ENCODE data around the gene TJAP1.

DNA sequence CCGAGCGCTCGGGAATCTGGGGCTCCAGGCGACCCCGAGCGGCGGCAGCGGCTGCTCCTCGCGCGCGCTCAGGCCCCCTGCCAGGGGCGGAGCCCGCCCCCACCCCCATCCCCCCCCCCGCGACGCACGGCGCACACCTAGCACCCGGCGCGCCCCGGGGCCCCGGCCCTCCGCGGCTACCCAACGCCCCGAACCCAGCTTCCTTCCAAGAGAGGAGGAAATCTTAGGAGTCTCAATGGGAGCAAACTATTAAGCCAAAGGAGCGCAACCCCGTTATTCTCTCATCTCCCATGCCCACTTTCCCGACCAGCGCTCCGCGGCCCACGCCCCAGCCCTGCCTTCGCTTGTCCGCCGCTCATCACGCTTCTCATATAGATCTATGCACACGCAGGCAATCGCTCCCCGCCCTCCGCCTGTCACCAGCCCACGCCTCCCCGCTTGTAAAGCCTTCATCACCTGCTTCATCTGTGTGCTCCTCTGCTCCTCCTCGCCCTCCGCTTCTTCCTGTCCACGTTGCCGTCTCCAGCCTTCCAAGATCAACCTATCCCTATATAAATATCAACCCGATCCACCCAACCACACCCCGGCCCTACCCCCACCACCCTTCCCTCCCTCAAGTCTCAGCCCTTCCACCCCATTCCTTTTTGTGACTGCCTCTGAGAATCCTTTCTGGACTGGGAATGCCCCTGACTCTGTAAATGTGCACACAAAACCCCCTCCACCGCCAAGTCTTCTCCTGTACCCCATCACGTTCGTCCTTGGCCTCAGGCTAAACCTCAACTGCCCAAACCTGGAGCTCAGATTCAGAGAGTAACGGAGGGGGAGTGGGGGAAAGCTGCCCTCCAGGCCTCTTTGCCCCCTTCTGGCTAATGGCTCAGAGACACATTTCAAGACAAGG is 21.6 kb upstream of the TJAP1 start, which contains the start of gene DLK2:
- no peak for TF ChIP-seq EZH2 (IDR thresholded peaks at IDR 0.05; ENCODE audit: borderline replicate concordance, low read length)
- TF ChIP-seq, protein P1, sequence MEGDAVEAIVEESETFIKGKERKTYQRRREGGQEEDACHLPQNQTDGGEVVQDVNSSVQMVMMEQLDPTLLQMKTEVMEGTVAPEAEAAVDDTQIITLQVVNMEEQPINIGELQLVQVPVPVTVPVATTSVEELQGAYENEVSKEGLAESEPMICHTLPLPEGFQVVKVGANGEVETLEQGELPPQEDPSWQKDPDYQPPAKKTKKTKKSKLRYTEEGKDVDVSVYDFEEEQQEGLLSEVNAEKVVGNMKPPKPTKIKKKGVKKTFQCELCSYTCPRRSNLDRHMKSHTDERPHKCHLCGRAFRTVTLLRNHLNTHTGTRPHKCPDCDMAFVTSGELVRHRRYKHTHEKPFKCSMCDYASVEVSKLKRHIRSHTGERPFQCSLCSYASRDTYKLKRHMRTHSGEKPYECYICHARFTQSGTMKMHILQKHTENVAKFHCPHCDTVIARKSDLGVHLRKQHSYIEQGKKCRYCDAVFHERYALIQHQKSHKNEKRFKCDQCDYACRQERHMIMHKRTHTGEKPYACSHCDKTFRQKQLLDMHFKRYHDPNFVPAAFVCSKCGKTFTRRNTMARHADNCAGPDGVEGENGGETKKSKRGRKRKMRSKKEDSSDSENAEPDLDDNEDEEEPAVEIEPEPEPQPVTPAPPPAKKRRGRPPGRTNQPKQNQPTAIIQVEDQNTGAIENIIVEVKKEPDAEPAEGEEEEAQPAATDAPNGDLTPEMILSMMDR (IDR thresholded peaks at IDR 0.05; ENCODE audit: low read length): no peak

All from OCI-LY1 (cell line).